Colon (tissue), 2 donors: ENCODE results near the gene P2RX2.
"Not testable (repeated sequence)": the region's sequence is repeated elsewhere in the genome, so short reads cannot be mapped to it uniquely, and the experiment has no call there.

Experiments used
- FAIRE-seq: peaks from 2 replicates; lab custom pipeline; 2012; peaks lifted over from hg19 to GRCh38; lab: Jason Lieb, UNC
- donor health status: control.
- donor health status: control.

The P2RX2 gene

GRCh38 chr12:132583736-132584135, 34.8 kb upstream of the P2RX2 start:
- FAIRE-seq: no peak

- no peak for FAIRE-seq
Observed at GRCh38 chr12:132584429-132584828, 34.1 kb upstream of the P2RX2 start.

GRCh38 chr12:132585177-132585576, 33.4 kb upstream of the P2RX2 start:
- no peak for FAIRE-seq

- FAIRE-seq: no peak
Observed at GRCh38 chr12:132586929-132587328, 31.6 kb upstream of the P2RX2 start.

- FAIRE-seq: no peak
Observed at GRCh38 chr12:132587781-132588180, 30.8 kb upstream of the P2RX2 start.

GRCh38 chr12:132588319-132588718, 30.3 kb upstream of the P2RX2 start:
- FAIRE-seq: no peak

- FAIRE-seq: no peak
Observed at GRCh38 chr12:132588821-132589669, 29.5 kb upstream of the P2RX2 start.

GRCh38 chr12:132591107-132591935, 27.3 kb upstream of the P2RX2 start:
- no peak for FAIRE-seq

GRCh38 chr12:132592282-132592970, 26.1 kb upstream of the P2RX2 start:
- no peak for FAIRE-seq

GRCh38 chr12:132593071-132593470, 25.5 kb upstream of the P2RX2 start:
- no peak for FAIRE-seq

- no peak for FAIRE-seq
Observed at GRCh38 chr12:132593521-132593920, 25.1 kb upstream of the P2RX2 start.

GRCh38 chr12:132593938-132594358, 24.6 kb upstream of the P2RX2 start:
- FAIRE-seq: peak; percentile 72

- FAIRE-seq: no peak
Observed at GRCh38 chr12:132595183-132595582, 23.4 kb upstream of the P2RX2 start.

- no peak for FAIRE-seq
Observed at GRCh38 chr12:132596016-132596415, 22.6 kb upstream of the P2RX2 start.

GRCh38 chr12:132597333-132598316, 21.0 kb upstream of the P2RX2 start:
- FAIRE-seq: no peak

- FAIRE-seq: not testable (repeated sequence)
Observed at GRCh38 chr12:132599502-132599901, 19.1 kb upstream of the P2RX2 start.

- FAIRE-seq: no peak
Observed at GRCh38 chr12:132600048-132601032, 18.2 kb upstream of the P2RX2 start.

- FAIRE-seq: no peak
Observed at GRCh38 chr12:132601171-132601883, 17.2 kb upstream of the P2RX2 start.

GRCh38 chr12:132602572-132603239, 15.9 kb upstream of the P2RX2 start:
- no peak for FAIRE-seq
